Natural killer cell treated with Interleukin-12 subunit alpha and Interleukin-12 subunit beta and Interleukin-15 and Interleukin-18, amount 100 ng/mL, for 72 hours (primary cell): ENCODE measurements around the gene SPRTN. TPM values are rescaled to one million over a fixed set of nuclear protein-coding genes. Genes with fewer than 3 reads are reported as not detected.
A peak's percentile ranks its signal among the peaks of the same experiment; 100 is the strongest.
"Not testable (repeated sequence)": the region's sequence is repeated elsewhere in the genome, so short reads cannot be mapped to it uniquely, and the experiment has no call there.

Experiments used
- ATAC-seq, 2 donors: fragments of 150-1000 bp; cut with Tn5 transposase in 1 of 2; sonication (Bioruptor Pico), chemical (Tn5 transposase) in 1 of 2; 2 replicates each; pipeline ENCODE4 v1.10.0; 2021
- DNase-seq: peaks from one replicate; pipeline ENCODE4 v3.0.0; 2022; ENCODE audit warnings: low spot score
- H3K27ac Mint-ChIP-seq, 2 donors: 1 replicate in 1 of 2; 2 replicates in 1 of 2; pipeline ENCODE4 v1.8.0; 2022; ENCODE audit warnings: mixed read lengths in 2 of 2, mild to moderate bottlenecking in 1 of 2, moderate library complexity in 1 of 2
- H3K27me3 Mint-ChIP-seq, 2 donors: 1 replicate in 1 of 2; 2 replicates in 1 of 2; pipeline ENCODE4 v1.8.0; 2022; ENCODE audit warnings: mixed read lengths in 2 of 2
- H3K36me3 Mint-ChIP-seq: one replicate; pipeline ENCODE4 v1.8.0; 2022; ENCODE audit warnings: mixed read lengths
- H3K4me1 Mint-ChIP-seq, 2 donors: 1 replicate in 1 of 2; 2 replicates in 1 of 2; pipeline ENCODE4 v1.8.0; 2022; ENCODE audit warnings: low read depth in 2 of 2, mixed read lengths in 2 of 2, mild to moderate bottlenecking in 1 of 2
- H3K4me3 Mint-ChIP-seq: one replicate; pipeline ENCODE4 v1.8.0; 2022; ENCODE audit warnings: mixed read lengths
- H3K9me3 Mint-ChIP-seq: 2 replicates; pipeline ENCODE4 v1.8.0; 2022; ENCODE audit warnings: mixed read lengths
- total RNA-seq, 2 donors: library from RNA; stranded (reverse); gene quantifications; one replicate each; pipeline ENCODE4 v1.2.3, GENCODE V29; 2022

Gene SPRTN
- total RNA-seq, 2 donors from 2014 or later = 16.0 to 23.1 TPM

GRCh38 chr1:231348442-231348841, 10.3 kb downstream of the SPRTN start:
- peaks cover 0 to 5% of the 10 kb centered on the region in 2 donors for H3K4me1 Mint-ChIP-seq
- H3K4me3 Mint-ChIP-seq = no peak overlapping the region
- no peak for ATAC-seq
- no peak for DNase-seq
- no peaks in the 10 kb centered on the region for H3K27me3 Mint-ChIP-seq
- H3K36me3 Mint-ChIP-seq = peaks cover 19% of the 10 kb centered on the region
- H3K9me3 Mint-ChIP-seq = no peaks in the 10 kb centered on the region
- no peak overlapping the region for H3K27ac Mint-ChIP-seq

DNA sequence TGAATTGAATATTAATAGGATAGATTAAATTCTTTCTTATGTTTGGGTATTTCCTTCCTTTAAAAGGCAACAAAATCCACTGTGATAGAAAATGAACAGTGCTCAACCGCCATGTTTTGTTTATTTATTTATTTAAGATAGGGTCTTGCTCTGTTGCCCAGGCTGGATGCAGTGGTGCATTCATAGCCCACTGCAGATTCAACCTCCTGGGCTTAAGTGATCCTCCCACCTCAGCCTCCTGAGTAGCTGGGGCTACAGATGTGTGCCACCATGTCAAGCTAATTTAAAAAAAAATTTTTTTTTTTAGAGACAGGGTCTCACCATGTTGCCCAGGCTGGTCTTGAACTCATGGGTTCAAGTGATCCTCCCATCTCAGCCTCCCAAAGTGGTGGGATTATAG, 10.8 kb downstream of the SPRTN start:
- not testable (repeated sequence) for H3K9me3 Mint-ChIP-seq, ATAC-seq, H3K4me3 Mint-ChIP-seq, H3K27me3 Mint-ChIP-seq, DNase-seq, H3K4me1 Mint-ChIP-seq, H3K27ac Mint-ChIP-seq
- H3K36me3 Mint-ChIP-seq = peaks cover 19% of the 10 kb centered on the region

GRCh38 chr1:231351816-231352215, 13.7 kb downstream of the SPRTN start:
- Mint-ChIP-seq H3K27me3 (no peaks in the 10 kb centered on the region), H3K4me1 (no peaks in the 10 kb centered on the region), H3K4me3 (no peak overlapping the region), H3K36me3 (peaks cover 19% of the 10 kb centered on the region), H3K9me3 (no peaks in the 10 kb centered on the region), H3K27ac (no peak overlapping the region)
- no peak for DNase-seq
- ATAC-seq = no peak

DNA sequence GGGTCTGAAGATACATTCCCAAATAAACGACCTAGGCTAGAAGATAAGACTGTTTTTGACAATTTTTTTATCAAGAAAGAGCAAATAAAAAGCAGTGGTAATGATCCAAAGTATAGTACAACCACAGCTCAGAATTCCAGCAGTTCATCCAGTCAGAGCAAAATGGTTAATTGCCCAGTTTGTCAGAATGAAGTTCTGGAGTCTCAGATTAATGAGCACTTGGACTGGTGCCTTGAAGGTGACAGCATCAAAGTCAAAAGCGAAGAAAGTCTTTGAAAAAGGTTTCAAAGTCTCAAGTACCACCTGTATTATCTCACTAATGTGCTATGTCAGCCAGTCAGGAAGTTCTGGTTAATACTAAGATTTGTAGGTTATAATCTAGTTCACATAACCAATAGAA, 15.0 kb downstream of the SPRTN start:
- Mint-ChIP-seq H3K4me1 (peaks cover 4 to 7% of the 10 kb centered on the region in 2 donors), H3K9me3 (no peaks in the 10 kb centered on the region)

GRCh38 chr1:231354330-231355020, 16.4 kb downstream of the SPRTN start:
- no peak overlapping the region for H3K27ac Mint-ChIP-seq
- H3K27me3 Mint-ChIP-seq = no peaks in the 10 kb centered on the region
- ATAC-seq (no peak), DNase-seq (no peak)
- H3K4me3 Mint-ChIP-seq = no peak overlapping the region
- H3K36me3 Mint-ChIP-seq = peaks cover 14% of the 10 kb centered on the region
- H3K4me1 Mint-ChIP-seq = peaks cover 5 to 11% of the 10 kb centered on the region in 2 donors
- no peaks in the 10 kb centered on the region for H3K9me3 Mint-ChIP-seq

More for the DNA sequence above, 15.0 kb downstream of the SPRTN start:
- ATAC-seq (no peak), DNase-seq (no peak)
- H3K27me3 Mint-ChIP-seq = no peaks in the 10 kb centered on the region
- no peak overlapping the region for H3K27ac Mint-ChIP-seq
- peaks cover 19% of the 10 kb centered on the region for H3K36me3 Mint-ChIP-seq
- H3K4me3 Mint-ChIP-seq = no peak overlapping the region

DNA sequence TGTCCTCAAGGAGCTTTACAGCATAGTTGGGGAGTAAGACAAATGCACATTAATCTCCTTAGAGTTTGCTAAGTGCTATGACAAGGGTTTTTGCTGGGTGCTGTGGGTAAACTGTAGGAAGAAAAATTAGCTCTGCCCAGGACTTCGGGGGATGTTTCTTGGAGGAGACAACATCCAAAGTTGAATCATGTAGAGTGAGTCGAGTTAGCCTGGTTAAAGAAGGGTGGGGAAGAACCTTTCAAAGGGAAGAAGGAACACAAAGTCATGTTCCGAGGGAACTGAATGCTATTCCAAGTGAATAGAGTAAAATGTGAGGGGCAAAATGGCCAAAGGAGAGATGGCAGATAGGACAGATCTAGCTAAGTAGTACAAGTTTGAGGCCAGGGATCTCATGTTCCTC, 17.1 kb downstream of the SPRTN start:
- Mint-ChIP-seq H3K4me3 (no peak overlapping the region), H3K27me3 (no peaks in the 10 kb centered on the region), H3K27ac (no peak overlapping the region), H3K9me3 (no peaks in the 10 kb centered on the region), H3K36me3 (peaks cover 14% of the 10 kb centered on the region), H3K4me1 (peaks cover 7 to 15% of the 10 kb centered on the region in 2 donors)
- DNase-seq = no peak
- no peak for ATAC-seq

- peaks cover 15% of the 10 kb centered on the region for H3K36me3 Mint-ChIP-seq
- DNase-seq (no peak), ATAC-seq (no peak)
- no peak overlapping the region for H3K4me3 Mint-ChIP-seq
- H3K27me3 Mint-ChIP-seq = no peaks in the 10 kb centered on the region
- no peak overlapping the region for H3K27ac Mint-ChIP-seq
- peaks cover 13 to 15% of the 10 kb centered on the region in 2 donors for H3K4me1 Mint-ChIP-seq
- no peaks in the 10 kb centered on the region for H3K9me3 Mint-ChIP-seq
These were observed 19.2 kb downstream of the SPRTN start for GRCh38 chr1:231357187-231357772.

- Mint-ChIP-seq H3K9me3 (no peaks in the 10 kb centered on the region), H3K4me1 (peaks cover 13 to 15% of the 10 kb centered on the region in 2 donors), H3K27me3 (no peaks in the 10 kb centered on the region), H3K4me3 (no peak overlapping the region), H3K27ac (no peak overlapping the region), H3K36me3 (peaks cover 10% of the 10 kb centered on the region)
- no peak for DNase-seq
- peak; percentile 78 to 79 for ATAC-seq
These were observed 19.8 kb downstream of the SPRTN start for GRCh38 chr1:231357831-231358354.

DNA sequence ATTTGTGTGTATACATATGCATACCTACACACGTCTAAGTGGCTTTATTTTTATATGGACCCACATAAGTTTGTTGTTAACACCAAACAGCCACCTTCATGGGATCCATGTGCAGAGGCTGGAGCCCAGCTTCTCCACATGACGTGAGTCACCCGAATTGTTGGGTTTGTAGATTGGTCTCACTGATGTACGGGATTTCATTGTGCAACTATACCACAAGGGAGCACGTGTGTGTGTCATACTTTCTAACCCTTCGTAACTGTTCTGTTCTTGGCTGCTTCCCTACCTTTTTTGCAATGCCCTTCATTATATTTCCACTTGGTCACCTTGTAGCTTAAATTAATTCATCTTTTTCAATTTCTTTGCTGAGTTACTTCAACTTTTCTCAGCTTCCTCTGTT, 21.0 kb downstream of the SPRTN start:
- ATAC-seq (peak in 1 of 2 donors; percentile 57), DNase-seq (no peak)
- Mint-ChIP-seq H3K27me3 (no peaks in the 10 kb centered on the region), H3K36me3 (peaks cover 7% of the 10 kb centered on the region), H3K4me1 (peaks cover 13 to 15% of the 10 kb centered on the region in 2 donors), H3K27ac (no peak overlapping the region), H3K4me3 (no peak overlapping the region), H3K9me3 (no peaks in the 10 kb centered on the region)

GRCh38 chr1:231362325-231362724, 24.2 kb downstream of the SPRTN start:
- peaks cover 12% of the 10 kb centered on the region for H3K36me3 Mint-ChIP-seq
- H3K4me3 Mint-ChIP-seq = no peak overlapping the region
- H3K27me3 Mint-ChIP-seq = no peaks in the 10 kb centered on the region
- peaks cover 13 to 15% of the 10 kb centered on the region in 2 donors for H3K4me1 Mint-ChIP-seq
- no peak for DNase-seq
- ATAC-seq = no peak
- no peaks in the 10 kb centered on the region for H3K9me3 Mint-ChIP-seq
- peak overlapping the region in 1 of 2 donors; percentile 0 for H3K27ac Mint-ChIP-seq

GRCh38 chr1:231363624-231364023, 25.5 kb downstream of the SPRTN start:
- H3K9me3 Mint-ChIP-seq = no peaks in the 10 kb centered on the region
- H3K27ac Mint-ChIP-seq = no peak overlapping the region
- peaks cover 15% of the 10 kb centered on the region for H3K36me3 Mint-ChIP-seq
- H3K4me1 Mint-ChIP-seq = peaks cover 8 to 9% of the 10 kb centered on the region in 2 donors
- DNase-seq (no peak), ATAC-seq (no peak)
- no peaks in the 10 kb centered on the region for H3K27me3 Mint-ChIP-seq
- H3K4me3 Mint-ChIP-seq = no peak overlapping the region

DNA sequence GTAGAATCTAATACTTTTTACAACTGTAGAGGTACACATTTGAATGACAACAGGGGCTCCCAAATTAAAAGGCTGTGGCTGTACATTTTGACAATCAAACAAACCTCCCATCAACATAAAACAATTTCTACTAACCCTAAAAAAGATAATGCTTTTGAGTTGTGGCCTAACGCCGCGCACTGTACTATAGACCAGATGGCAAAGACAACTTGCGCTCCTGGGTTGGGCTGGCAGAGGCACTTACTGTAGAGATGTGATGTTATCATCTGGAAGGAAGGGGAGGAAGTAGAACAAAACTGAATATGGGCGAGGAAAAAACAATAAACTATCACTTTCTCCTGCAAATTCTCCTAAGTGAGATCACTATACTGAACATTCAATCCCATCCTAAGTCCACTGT, 26.1 kb downstream of the SPRTN start:
- Mint-ChIP-seq H3K27ac (no peak overlapping the region), H3K4me3 (no peak overlapping the region), H3K27me3 (no peaks in the 10 kb centered on the region), H3K4me1 (peaks cover 7 to 9% of the 10 kb centered on the region in 2 donors), H3K9me3 (no peaks in the 10 kb centered on the region), H3K36me3 (peaks cover 15% of the 10 kb centered on the region)
- ATAC-seq (no peak), DNase-seq (no peak)

GRCh38 chr1:231369282-231369681, 31.2 kb downstream of the SPRTN start:
- Mint-ChIP-seq H3K27me3 (no peaks in the 10 kb centered on the region), H3K36me3 (peaks cover 8% of the 10 kb centered on the region), H3K27ac (no peak overlapping the region), H3K9me3 (no peaks in the 10 kb centered on the region), H3K4me3 (no peak overlapping the region), H3K4me1 (peaks cover 0 to 3% of the 10 kb centered on the region in 2 donors)
- ATAC-seq (no peak), DNase-seq (no peak)

DNA sequence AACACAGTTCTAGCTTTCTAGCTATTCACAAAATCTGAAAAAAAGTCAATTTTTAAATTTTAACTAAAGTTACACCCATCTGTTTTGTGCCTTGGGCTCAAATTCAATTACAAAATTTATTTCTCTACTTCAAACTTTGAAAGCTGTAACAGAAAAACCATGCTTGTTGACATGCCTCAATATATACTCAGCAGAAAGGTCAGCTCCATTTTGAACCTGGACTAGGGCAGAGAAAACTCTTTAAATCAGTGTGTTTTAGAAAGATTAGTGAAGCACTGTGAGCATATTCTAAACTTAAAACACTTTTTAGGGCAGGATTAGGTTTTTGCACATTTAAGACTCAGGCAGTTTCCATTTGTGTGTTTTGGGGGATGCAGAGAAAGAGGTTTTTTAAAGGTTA, 34.4 kb downstream of the SPRTN start:
- no peak for DNase-seq
- H3K4me3 Mint-ChIP-seq = no peak overlapping the region
- H3K36me3 Mint-ChIP-seq = peaks cover 2% of the 10 kb centered on the region
- H3K4me1 Mint-ChIP-seq = peaks cover 16 to 19% of the 10 kb centered on the region in 2 donors
- H3K27ac Mint-ChIP-seq = no peak overlapping the region
- ATAC-seq = no peak
- H3K27me3 Mint-ChIP-seq = no peaks in the 10 kb centered on the region
- no peaks in the 10 kb centered on the region for H3K9me3 Mint-ChIP-seq
